ENCODE results near the gene C18orf63. TPM values are rescaled to one million over a fixed set of nuclear protein-coding genes. Genes with fewer than 3 reads are reported as not detected.
"Not testable (repeated sequence)": the region's sequence is repeated elsewhere in the genome, so short reads cannot be mapped to it uniquely, and the experiment has no call there.

C18orf63 gene
- total and polyA plus RNA-seq, 2 donors (not counting 3 experiments of a cell fraction or from before 2014, with no cell fraction given): not detected

- H4K20me1 ChIP-seq (replicated peaks; ENCODE audit: control insufficient read depth, extremely low read depth, insufficient read depth, low read length): no peaks in the 10 kb centered on the region
- intact Hi-C loops (cut with micrococcal nuclease) (no loop called here), dilution Hi-C loops (cut with MboI; ENCODE audit: extremely low pct_ligation_motif_present, low sequenced_read_pairs) (no loop called here)
- ChIA-PET POLR2A (no interaction called here), CTCF (interaction anchor here (1.2 kb wide), 1 partner anchor 16 kb away, joined by 4 read pairs; no protein-coding TSS in a partner anchor)
- H3K79me2 ChIP-seq (ENCODE audit: control insufficient read depth, insufficient read depth, low read length): no peaks in the 10 kb centered on the region
- DNase-seq (ENCODE audit: low read depth, low spot score) (no peak), FAIRE-seq (no peak)
- no peak overlapping the region for H2AFZ ChIP-seq (ENCODE audit: low read depth, low read length)
- no peak overlapping the region for H3K4me2 ChIP-seq (ENCODE audit: insufficient read depth, low read length)
- no TSS peak for BruUV-seq (replicated peaks)
- H3K9ac ChIP-seq (replicated peaks; ENCODE audit: extremely low read depth, insufficient read depth, low read length): no peak overlapping the region
- no peaks in the 10 kb centered on the region for H3K9me1 ChIP-seq (replicated peaks; ENCODE audit: control insufficient read depth, extremely low read depth, insufficient read depth, low read length)
- TF ChIP-seq MAX (IDR thresholded peaks at IDR 0.05; ENCODE audit: insufficient read depth, insufficient read length) (no peak), EZH2 (IDR thresholded peaks at IDR 0.05; ENCODE audit: borderline replicate concordance, low read depth, low read length, severe bottlenecking) (no peak), POLR2AphosphoS5 (IDR thresholded peaks at IDR 0.05; ENCODE audit: insufficient read depth, low read depth, low read length) (no peak), POLR2A (IDR thresholded peaks at IDR 0.05; ENCODE audit: low read depth, low read length) (no peak), FOS (IDR thresholded peaks at IDR 0.05; ENCODE audit: borderline replicate concordance, insufficient read depth, low read length) (no peak), MYC (IDR thresholded peaks at IDR 0.05; ENCODE audit: low read depth, low read length) (no peak)
- H3K4me3 ChIP-seq (replicated peaks in 1 of 3; ENCODE audit: insufficient read depth in 1 of 3, low read depth in 1 of 3, low read length in 3 of 3): no peak overlapping the region
- no peak overlapping the region for H3K27ac ChIP-seq (ENCODE audit: insufficient read depth, low read depth, low read length)
- no peaks in the 10 kb centered on the region for H3K9me3 ChIP-seq (replicated peaks; ENCODE audit: control insufficient read depth, insufficient read depth, low read length)
- peaks cover 0 to 2% of the 10 kb centered on the region in 2 experiments for H3K27me3 ChIP-seq (ENCODE audit: control insufficient read depth in 2 of 2, insufficient read depth in 2 of 2, low read length in 2 of 2)
- no peaks in the 10 kb centered on the region for H3K36me3 ChIP-seq (ENCODE audit: control insufficient read depth in 2 of 2, extremely low read depth in 1 of 2, insufficient read depth in 2 of 2, low read length in 2 of 2)
- H3K4me1 ChIP-seq (ENCODE audit: control insufficient read depth, extremely low read depth, insufficient read depth, low read length): no peaks in the 10 kb centered on the region
Measured at GRCh38 chr18:74326231-74326630, 10.6 kb downstream of the C18orf63 start.

- H3K4me3 ChIP-seq (replicated peaks in 1 of 3; ENCODE audit: insufficient read depth in 1 of 3, low read depth in 1 of 3, low read length in 3 of 3); DNase-seq (ENCODE audit: low read depth, low spot score); H3K79me2 ChIP-seq (ENCODE audit: control insufficient read depth, insufficient read depth, low read length); H3K9ac ChIP-seq (replicated peaks; ENCODE audit: extremely low read depth, insufficient read depth, low read length); H2AFZ ChIP-seq (ENCODE audit: low read depth, low read length); dilution Hi-C loops (cut with MboI; ENCODE audit: extremely low pct_ligation_motif_present, low sequenced_read_pairs); intact Hi-C loops (cut with micrococcal nuclease); H3K9me3 ChIP-seq (replicated peaks; ENCODE audit: control insufficient read depth, insufficient read depth, low read length); BruUV-seq (replicated peaks); H3K36me3 ChIP-seq (ENCODE audit: control insufficient read depth in 2 of 2, extremely low read depth in 1 of 2, insufficient read depth in 2 of 2, low read length in 2 of 2); H3K9me1 ChIP-seq (replicated peaks; ENCODE audit: control insufficient read depth, extremely low read depth, insufficient read depth, low read length); H3K4me1 ChIP-seq (ENCODE audit: control insufficient read depth, extremely low read depth, insufficient read depth, low read length); H3K27me3 ChIP-seq (ENCODE audit: control insufficient read depth in 2 of 2, insufficient read depth in 2 of 2, low read length in 2 of 2); H4K20me1 ChIP-seq (replicated peaks; ENCODE audit: control insufficient read depth, extremely low read depth, insufficient read depth, low read length); H3K27ac ChIP-seq (ENCODE audit: insufficient read depth, low read depth, low read length); POLR2A ChIA-PET; FAIRE-seq; H3K4me2 ChIP-seq (ENCODE audit: insufficient read depth, low read length): not testable (repeated sequence)
- CTCF ChIA-PET: interaction anchor here (1.2 kb wide), 1 partner anchor 15 kb away, joined by 4 read pairs; no protein-coding TSS in a partner anchor
Measured at GRCh38 chr18:74326791-74327190, 11.2 kb downstream of the C18orf63 start.

Data from endothelial cell of umbilical vein (primary cell).